SK-MEL-5 (cell line): Measurements from ENCODE around the gene MEAK7. TPM values are rescaled to one million over a fixed set of nuclear protein-coding genes. Genes with fewer than 3 reads are reported as not detected.

Experiments
- DNase-seq: peaks from one replicate; pipeline ENCODE4 v3.0.0-alpha.2; 2016; ENCODE audit warnings: low read depth, low spot score
- in situ Hi-C: cut with HindIII; loops from 2 replicates; pipeline ENCODE4 v1.10.0; 2016; ENCODE audit warnings: low sequenced_read_pairs, high pct_unique_total_duplicates, low pct_unique_long_range_greater_than_20kb
- total RNA-seq: library from RNA; depleted of rRNA; stranded (reverse); fragments of >200 nt; shearing (Covaris generic); gene quantifications from 2 replicates; pipeline ENCODE4 v1.2.3, GENCODE V29; 2014; rRNA removed

The MEAK7 gene
- total RNA-seq, 1 experiment from 2014 or later, result 6.7 TPM

DNA sequence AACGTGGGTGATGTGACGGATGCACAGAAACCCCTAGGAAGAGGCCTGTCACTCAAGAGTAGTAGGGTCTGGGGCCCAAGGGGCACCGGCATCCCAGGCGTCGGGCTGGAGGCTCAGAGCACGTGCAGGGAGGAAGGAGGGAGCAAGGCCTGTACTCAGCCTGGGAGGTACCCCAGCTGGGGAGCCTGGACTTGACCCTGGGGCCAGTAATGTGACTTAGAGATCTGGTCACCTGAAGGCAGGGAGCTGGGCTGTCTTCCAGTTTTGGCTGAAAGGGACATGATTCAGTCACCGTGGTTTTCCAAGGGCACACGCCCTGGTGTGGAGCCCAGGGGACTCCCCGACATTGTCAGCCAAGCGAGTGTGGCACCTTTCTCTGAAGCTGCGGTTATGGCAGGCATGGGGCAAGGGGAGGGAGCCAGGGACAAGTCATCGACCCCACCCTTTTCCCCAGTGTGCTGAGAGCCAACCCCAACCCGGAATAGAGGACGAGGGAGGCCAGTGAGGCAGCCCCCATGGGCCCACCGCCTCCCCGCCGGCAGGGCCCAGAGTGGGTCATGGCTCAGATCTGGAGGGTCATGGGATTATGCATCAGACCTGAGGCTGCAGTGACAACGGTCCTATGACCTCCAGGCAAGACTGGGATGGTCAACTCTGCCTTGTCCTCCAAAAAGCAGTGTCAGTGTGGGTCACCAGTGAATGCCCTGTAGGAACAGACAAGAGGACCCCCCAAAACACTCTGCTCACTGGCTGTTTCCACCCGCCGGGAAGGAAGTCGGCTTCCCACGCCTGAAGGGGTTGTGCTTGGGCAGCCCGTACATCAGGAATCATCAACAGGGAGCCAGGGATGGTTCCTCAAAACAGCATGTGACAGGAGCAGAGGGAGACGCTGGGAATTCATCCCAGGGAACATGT, 41.9 kb downstream of the MEAK7 start:
- no peak for DNase-seq
- in situ Hi-C loops, result no loop called here

DNA sequence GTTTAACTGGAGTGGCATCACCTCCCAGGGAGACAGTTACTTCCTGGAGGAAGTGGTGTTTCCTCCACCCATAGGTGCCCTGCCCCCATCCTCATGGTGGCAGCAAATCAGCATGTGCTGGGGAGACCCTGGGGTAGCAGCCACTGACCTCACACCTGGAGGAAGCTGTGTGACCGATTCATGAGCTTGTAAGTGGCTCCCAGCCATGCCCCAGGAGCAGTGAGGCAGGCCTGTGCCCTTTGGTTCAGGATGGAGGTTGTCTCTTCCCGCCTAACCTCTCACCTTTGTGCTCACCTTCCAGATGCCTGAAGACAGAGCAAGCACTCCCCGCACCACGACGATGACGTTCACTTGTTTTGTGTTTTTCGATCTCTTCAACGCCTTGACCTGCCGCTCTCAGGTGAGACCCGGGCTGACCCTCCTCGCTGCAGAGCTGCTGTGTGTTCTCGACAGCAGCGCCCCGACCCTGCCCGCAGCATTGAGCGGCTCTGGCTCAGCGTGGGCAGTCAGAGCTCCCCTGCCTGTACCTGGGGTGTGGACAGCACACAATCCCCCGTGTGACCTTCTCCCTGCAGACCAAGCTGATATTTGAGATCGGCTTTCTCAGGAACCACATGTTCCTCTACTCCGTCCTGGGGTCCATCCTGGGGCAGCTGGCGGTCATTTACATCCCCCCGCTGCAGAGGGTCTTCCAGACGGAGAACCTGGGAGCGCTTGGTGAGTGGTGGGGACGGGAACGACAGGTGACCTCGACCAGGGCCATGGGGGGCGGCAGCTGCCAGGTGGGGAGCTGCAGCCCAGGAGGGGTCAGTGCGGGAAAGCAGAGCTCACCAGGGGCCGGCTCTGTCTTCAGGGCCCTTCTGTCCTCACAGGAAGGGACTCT, 42.8 kb downstream of the MEAK7 start:
- DNase-seq, result no peak
- in situ Hi-C loops, result no loop called here

DNA sequence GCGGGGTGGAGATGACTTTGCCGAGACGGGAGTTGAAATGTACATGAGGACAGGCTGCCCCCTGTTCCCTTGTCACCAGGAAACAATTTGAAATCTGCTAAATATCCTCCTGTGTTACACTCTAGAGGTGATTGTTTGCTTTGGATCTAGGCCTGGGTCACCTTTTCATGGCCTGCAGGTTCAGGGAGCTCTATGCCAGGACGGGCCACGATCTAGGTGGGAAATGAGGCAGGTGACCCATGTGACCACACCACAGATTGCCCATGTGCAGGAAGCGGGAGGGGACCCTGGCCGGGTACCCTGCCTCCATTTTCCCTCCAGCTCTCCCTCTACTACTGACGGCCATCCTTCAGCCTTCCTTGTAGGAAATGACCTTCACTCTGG, 43.4 kb downstream of the MEAK7 start:
- in situ Hi-C loops, result no loop called here
- no peak for DNase-seq

DNA sequence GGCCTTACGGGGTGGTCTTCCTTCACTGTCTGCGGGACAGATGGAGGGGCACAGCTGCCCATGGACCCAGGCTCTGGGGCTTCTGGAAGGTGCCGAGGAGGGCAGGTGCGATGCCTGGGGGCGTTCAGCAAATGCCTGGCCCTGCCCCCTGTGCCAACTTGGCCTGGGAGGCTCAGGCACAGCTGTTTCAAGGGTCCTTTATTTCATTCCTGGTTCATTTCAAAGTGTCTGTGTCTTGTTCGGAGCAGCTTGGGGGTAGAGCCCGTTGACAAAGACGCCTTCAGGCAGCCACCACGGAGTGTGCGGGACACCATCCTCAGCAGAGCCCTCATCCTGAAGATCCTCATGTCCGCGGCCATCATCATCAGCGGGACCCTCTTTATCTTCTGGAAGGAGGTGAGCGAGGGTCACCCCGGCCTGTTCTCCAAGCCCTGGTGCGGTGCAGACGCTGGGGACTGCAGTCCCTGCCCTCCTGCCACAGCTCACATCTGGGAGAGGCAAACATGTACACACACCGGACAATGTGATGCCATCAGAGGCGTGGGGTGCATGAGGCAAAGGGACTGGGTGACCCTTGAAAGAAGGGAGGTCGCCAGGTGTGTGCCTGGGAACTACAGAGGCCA, 43.9 kb downstream of the MEAK7 start:
- in situ Hi-C loops, result no loop called here
- DNase-seq, result no peak

DNA sequence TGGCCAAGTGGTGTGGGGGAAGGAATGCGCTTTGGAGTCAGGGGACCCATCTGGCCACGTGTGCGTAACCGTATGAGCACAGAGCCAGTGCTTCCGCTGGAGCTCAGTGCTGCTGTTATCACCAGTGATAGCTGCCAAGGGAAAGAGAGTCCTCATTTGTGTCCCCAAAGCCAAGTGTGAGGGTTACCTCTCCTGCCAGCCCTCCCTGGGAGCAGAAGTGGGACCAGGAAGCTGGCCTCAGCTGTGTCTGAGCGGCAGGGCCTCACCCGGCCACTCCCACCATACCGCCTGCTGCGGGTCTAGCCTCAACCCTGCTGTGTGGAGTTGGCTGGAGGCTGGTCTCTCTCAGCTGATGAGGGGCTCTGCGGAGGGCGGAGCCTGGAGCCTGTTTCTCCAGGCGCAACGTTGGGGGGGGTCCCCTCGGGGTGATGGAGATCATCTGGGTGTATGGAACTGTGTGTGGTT, 44.5 kb downstream of the MEAK7 start:
- in situ Hi-C loops, result no loop called here
- DNase-seq, result no peak

DNA sequence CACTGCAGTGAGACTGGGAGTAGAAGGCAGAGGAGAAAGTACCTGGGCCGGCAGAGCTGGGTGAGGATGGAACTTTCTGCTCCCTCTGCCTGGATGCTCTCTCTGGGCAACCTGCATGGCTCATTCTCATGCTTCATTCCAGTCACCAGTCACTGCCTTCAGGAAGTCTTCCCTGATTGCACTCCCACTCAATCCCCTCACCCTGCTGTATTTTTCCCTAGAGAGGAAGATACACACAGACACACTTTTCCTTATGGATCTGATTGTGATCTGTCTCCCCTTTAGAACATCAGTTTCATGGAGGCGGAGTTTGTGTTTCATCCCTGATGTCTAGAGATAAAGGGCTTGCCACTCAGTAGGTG, 44.9 kb downstream of the MEAK7 start:
- DNase-seq, result no peak

DNA sequence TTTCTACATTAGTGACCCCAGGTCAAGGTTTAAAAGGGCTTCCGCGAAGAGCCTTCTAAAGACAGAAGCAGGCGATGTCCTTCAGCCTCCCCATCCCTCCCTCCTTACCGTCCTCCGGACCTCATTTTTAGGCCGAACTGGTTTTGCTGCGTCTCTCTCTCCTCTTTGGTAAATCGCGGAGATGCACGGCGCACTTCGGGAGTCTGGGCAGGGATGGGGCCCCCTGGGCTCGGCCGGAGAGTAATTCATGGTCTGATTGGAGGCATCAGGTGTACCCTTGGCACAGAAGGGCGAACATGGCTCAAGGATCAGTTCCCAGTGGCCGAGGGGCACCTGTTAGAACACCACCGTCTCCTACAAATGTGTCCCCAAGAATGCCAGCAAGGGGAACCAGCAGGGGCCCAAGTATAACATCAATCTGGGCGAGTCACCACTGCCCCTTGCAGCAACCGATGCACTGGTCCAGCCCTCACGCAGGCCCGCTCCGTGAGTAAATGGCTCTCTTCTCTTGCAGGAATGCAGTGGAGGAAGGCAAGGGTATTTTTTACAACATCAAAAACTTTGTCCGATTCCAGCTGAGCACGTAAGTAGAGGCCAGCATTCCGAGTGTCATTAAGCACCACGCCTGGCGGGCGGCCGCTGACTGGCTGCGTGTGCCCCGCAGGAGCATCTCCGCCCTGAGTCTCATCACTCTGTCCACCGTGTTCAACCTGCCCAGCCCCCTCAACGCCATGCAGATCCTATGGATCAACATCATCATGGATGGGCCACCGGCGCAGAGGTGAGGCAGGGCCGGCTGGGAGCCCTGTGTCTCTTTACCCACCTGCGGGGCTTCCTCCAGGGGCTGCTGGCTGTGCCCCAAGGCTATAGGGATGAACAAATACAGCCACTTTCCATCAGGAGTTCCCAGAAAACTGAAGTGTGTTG, 45.6 kb downstream of the MEAK7 start:
- in situ Hi-C loops, result no loop called here
- no peak for DNase-seq

More for the DNA sequence above, 44.9 kb downstream of the MEAK7 start:
- in situ Hi-C loops, result no loop called here

DNA sequence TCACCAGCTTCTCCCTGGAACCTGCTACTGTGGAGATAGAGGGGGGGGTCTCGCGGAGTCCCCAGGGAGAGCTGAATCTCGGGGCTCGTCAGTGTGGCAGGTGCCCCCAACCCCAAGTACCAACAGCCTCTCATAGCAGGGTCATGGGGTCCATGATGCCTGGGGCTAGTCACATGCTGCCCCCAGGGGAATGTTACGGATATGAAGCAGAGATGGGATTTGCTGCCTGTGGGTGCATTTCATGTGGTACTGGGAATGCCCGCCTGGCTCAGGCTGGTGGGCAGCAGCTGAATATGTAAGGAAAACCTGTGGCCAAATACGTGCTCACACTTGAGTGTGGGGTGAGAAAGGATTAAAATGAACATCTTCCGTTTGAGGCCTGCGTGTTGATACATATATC, 49.4 kb downstream of the MEAK7 start:
- in situ Hi-C loops, result no loop called here
- DNase-seq, result no peak

Other genes with a start within 250 kb of the MEAK7 start
- 714 and 808 TPM in 2 replicates for gene WFDC1, start 209.8 kb downstream of the MEAK7 start, total RNA-seq
- 0.29 TPM in 1 of 2 replicates, not detected in the other for gene ATP2C2, start 136.1 kb downstream of the MEAK7 start, total RNA-seq
- gene COTL1, start 113.4 kb upstream of the MEAK7 start, total RNA-seq, result 159 and 171 TPM in 2 replicates
- gene KLHL36, start 143.9 kb upstream of the MEAK7 start, total RNA-seq, result 28.9 and 35.5 TPM in 2 replicates
- 41.1 and 46.8 TPM in 2 replicates for gene USP10, start 195.3 kb upstream of the MEAK7 start, total RNA-seq